Colonic mucosa (tissue), 4 donors: ENCODE measurements around the gene PRDM15. TPM values are rescaled to one million over a fixed set of nuclear protein-coding genes. Genes with fewer than 3 reads are reported as not detected.

Experiments
- DNase-seq: peaks from one replicate; pipeline ENCODE4 v3.0.0-alpha.2; 2020
- H3K27ac ChIP-seq: fragments of 200-600 bp; one replicate; pipeline ENCODE4 v1.8.0; 2021
- H3K27me3 ChIP-seq: fragments of 200-600 bp; one replicate; pipeline ENCODE4 v1.8.0; 2021
- H3K36me3 ChIP-seq: fragments of 200-600 bp; one replicate; pipeline ENCODE4 v1.8.0; 2021
- H3K4me1 ChIP-seq: fragments of 200-600 bp; one replicate; pipeline ENCODE4 v1.8.0; 2021; ENCODE audit warnings: mild to moderate bottlenecking
- H3K4me3 ChIP-seq: fragments of 200-600 bp; one replicate; pipeline ENCODE4 v1.8.0; 2021
- H3K9ac ChIP-seq, 2 donors: one replicate each; pipeline ENCODE4 v1.7.0; 2013; ENCODE audit warnings: control low read depth in 2 of 2, low read depth in 2 of 2, low read length in 2 of 2
- H3K9me3 ChIP-seq: fragments of 200-600 bp; one replicate; pipeline ENCODE4 v1.8.0; 2021
- intact Hi-C: fragments of 100-400 bp; cut with DNase I; formaldehyde crosslinking; loops from one replicate; pipeline ENCODE4 v1.14.1; 2022
- total RNA-seq, 2 donors: library from RNA; stranded (reverse); fragmentation: NEBNext Ultra II Directional in 1 of 2; extraction: Animal tissue kit (Norgen Biotek cat#: 25700) in 1 of 2; gene quantifications; one replicate each; pipeline ENCODE4 v1.2.1, GENCODE V29; 2021
- TF ChIP-seq, protein P1 (sequence below): fragments of 200-600 bp; IDR thresholded peaks from one replicate; pipeline ENCODE4 v1.8.0; 2022; ENCODE audit warnings: antibody characterized with exemption, mild to moderate bottlenecking
- donor health status: healthy.
- donor health status: DM: no; HTN: no; CAD: no.
- donor health status: DM: no; HTN: no; CAD: no.

PRDM15 gene
- total RNA-seq, 2 donors from 2014 or later: 3.2 to 6.3 TPM

DNA sequence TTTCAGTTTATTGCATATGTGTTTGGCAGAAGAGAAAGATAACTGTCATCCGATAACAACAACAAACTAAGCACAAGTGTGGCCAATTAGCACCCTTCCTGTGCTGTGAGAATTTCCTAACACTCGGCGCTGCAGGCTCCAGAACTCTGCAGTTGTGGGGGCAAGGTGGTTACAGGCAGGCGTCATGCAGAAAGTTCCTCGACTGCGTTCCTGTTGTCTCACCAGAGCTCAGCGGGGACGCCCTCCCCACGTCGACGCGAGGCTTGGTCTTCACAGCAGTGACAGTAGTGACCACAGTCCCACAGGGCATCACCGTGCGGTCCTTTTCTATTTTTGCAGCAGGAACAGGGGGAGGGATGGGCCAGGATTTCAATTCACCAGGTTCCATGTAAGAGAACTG, 27.6 kb upstream of the PRDM15 start:
- TF ChIP-seq, protein P1, sequence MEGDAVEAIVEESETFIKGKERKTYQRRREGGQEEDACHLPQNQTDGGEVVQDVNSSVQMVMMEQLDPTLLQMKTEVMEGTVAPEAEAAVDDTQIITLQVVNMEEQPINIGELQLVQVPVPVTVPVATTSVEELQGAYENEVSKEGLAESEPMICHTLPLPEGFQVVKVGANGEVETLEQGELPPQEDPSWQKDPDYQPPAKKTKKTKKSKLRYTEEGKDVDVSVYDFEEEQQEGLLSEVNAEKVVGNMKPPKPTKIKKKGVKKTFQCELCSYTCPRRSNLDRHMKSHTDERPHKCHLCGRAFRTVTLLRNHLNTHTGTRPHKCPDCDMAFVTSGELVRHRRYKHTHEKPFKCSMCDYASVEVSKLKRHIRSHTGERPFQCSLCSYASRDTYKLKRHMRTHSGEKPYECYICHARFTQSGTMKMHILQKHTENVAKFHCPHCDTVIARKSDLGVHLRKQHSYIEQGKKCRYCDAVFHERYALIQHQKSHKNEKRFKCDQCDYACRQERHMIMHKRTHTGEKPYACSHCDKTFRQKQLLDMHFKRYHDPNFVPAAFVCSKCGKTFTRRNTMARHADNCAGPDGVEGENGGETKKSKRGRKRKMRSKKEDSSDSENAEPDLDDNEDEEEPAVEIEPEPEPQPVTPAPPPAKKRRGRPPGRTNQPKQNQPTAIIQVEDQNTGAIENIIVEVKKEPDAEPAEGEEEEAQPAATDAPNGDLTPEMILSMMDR: no peak
- no peaks in the 10 kb centered on the region for H3K36me3 ChIP-seq
- no peaks in the 10 kb centered on the region for H3K27me3 ChIP-seq
- H3K9ac ChIP-seq: no peak overlapping the region
- DNase-seq: no peak
- no peaks in the 10 kb centered on the region for H3K9me3 ChIP-seq
- no peak overlapping the region for H3K27ac ChIP-seq
- intact Hi-C loops: no loop called here
- no peaks in the 10 kb centered on the region for H3K4me1 ChIP-seq
- no peak overlapping the region for H3K4me3 ChIP-seq

DNA sequence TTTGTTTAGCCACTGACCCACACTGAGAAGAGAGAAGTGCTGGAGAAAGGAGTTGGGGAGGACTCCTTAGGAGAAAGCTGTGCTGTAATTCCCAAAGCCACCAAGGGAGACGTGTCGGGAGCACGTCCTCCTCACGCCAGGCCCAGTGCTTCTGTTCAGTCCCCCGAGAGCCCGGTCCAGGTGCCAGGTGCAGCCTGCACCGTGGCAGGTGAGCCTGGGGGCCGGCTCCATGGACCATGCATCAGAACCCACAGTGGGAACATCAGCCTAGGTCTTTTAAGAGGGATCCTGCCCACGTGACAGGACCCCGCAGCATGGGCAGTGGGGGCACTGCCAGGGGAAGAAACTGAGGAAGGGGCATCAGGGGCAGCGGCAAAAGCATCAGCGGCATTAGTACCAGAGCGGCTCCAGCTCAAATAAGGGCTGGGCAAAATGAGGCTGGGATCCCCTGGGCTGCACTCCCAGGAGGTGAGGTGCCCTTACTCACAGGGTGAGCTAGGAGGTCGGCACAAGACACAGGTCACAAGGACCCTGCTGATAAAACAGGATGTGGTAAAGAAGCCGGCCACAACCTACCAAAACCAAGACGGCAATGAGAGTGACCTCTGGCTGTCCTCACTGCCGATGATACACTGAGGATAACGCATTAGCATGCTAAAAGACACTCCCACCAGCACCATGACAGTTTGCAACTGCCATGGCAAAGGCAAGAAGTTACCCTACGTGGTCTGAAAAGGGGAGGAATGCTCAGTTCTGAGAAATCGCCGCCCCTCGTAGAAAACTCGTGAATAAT, 24.6 kb upstream of the PRDM15 start:
- TF ChIP-seq, protein P1: no peak
- intact Hi-C loops: no loop called here
- no peaks in the 10 kb centered on the region for H3K27me3 ChIP-seq
- no peak overlapping the region for H3K9ac ChIP-seq
- H3K4me1 ChIP-seq: no peaks in the 10 kb centered on the region
- H3K36me3 ChIP-seq: no peaks in the 10 kb centered on the region
- DNase-seq: no peak
- H3K9me3 ChIP-seq: no peaks in the 10 kb centered on the region
- H3K27ac ChIP-seq: no peak overlapping the region
- H3K4me3 ChIP-seq: no peak overlapping the region

DNA sequence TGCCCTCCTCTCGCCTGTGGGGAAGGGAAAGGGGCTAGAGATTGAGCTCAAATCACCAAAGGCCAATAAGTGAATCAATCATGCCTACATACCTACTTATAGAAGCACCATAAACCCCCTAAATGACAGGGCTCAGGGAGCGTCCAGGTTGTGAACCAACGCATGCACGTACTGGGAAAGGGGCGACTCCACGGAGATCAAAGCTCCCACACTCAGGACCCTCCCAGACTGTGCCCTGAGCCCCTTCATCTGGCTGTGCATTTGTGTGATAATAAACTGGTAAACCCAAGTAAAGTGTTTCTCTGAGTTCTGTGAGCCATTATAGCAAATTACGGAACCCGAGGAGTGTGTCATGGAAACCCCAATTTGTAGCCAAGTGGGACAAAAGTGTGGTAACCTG, 23.8 kb upstream of the PRDM15 start:
- DNase-seq: no peak
- no peak overlapping the region for H3K9ac ChIP-seq
- H3K27me3 ChIP-seq: no peaks in the 10 kb centered on the region
- H3K4me1 ChIP-seq: no peaks in the 10 kb centered on the region
- intact Hi-C loops: no loop called here
- no peak overlapping the region for H3K4me3 ChIP-seq
- no peak overlapping the region for H3K27ac ChIP-seq
- H3K9me3 ChIP-seq: no peaks in the 10 kb centered on the region
- no peaks in the 10 kb centered on the region for H3K36me3 ChIP-seq
- TF ChIP-seq, protein P1: no peak

DNA sequence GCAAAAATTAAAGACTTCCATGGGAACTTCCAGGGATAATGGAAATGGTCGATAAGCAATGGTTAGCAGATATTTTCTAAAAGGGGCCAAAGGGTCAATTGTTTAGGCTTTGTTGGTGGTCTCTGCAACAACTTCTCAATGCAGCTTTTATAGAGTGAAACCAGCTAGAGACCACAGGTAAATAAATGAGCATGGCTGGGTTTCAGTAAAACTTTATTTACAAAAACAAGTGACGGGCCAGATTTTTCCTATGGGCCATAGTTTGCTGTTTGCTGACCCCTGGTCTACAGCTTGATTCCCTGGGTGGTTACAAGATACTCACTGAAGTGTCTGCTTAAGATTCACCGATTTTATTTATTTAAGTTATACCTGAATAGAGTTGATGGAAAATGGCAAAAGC, 22.6 kb upstream of the PRDM15 start:
- Histone ChIP-seq H3K9ac (no peak overlapping the region), H3K27me3 (no peaks in the 10 kb centered on the region), H3K4me3 (no peak overlapping the region), H3K4me1 (no peaks in the 10 kb centered on the region), H3K36me3 (no peaks in the 10 kb centered on the region), H3K9me3 (no peaks in the 10 kb centered on the region), H3K27ac (no peak overlapping the region)
- intact Hi-C loops: no loop called here
- no peak for DNase-seq
- TF ChIP-seq, protein P1: no peak

DNA sequence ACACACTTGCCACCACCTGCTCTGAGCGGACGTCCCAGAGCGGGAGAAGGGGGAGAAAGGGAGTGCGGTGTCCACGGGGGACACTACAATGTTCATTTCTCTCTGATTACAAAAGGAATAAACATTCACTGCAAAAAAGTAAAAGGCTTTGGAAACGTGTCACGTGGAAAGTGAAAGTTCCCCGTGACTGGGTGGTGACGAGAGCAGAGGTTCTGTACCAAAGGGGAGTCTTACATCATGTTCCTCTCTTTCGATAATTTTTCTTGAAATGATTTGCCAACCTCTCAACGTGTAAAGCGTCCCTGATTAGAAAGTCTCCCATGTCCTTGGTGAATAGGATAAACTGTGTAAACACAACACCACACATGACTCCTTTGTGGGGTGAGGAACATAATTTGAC, 22.0 kb upstream of the PRDM15 start:
- H3K27me3 ChIP-seq: no peaks in the 10 kb centered on the region
- no peak for DNase-seq
- H3K9me3 ChIP-seq: no peaks in the 10 kb centered on the region
- H3K36me3 ChIP-seq: no peaks in the 10 kb centered on the region
- no peak overlapping the region for H3K27ac ChIP-seq
- no peaks in the 10 kb centered on the region for H3K4me1 ChIP-seq
- TF ChIP-seq, protein P1: no peak
- intact Hi-C loops: no loop called here
- H3K4me3 ChIP-seq: no peak overlapping the region
- no peak overlapping the region for H3K9ac ChIP-seq
